NCI-H187 (cell line): ENCODE measurements around the gene ATG10.
"Not testable (repeated sequence)": the region's sequence is repeated elsewhere in the genome, so short reads cannot be mapped to it uniquely, and the experiment has no call there.

ENCODE experiments used
- DNase-seq, 2 experiments: peaks; one replicate each; lab custom pipeline; 2025; lab: John Stamatoyannopoulos, UW

The ATG10 gene

GRCh38 chr5:82057051-82057450, 85.2 kb downstream of the ATG10 start:
- no peak for DNase-seq

- DNase-seq = no peak
Measured at GRCh38 chr5:82058710-82059109, 86.9 kb downstream of the ATG10 start.

DNA sequence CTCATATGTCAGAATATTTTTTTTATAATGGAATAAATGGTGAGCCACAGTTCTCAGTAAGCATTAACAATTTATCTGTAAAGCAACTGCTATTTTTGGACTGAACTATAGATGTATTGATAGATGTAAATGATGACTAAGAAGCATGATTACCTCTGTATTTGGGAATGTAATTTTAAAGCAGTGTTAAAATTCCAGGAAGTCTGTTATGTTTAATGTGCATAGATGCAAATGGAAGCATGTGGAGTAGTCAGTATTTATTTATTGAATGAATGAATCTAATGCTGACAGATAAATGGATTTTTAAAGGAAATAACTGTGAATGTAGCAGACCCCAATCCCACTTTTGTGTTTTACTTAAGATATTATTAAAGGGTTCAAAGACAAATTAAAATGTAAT, 95.0 kb downstream of the ATG10 start:
- no peak for DNase-seq

- not testable (repeated sequence) for DNase-seq
Measured at GRCh38 chr5:82068042-82068441, 96.2 kb downstream of the ATG10 start.

GRCh38 chr5:82068723-82069122, 96.9 kb downstream of the ATG10 start:
- no peak for DNase-seq

- no peak for DNase-seq
Measured at GRCh38 chr5:82072138-82072537, 100.3 kb downstream of the ATG10 start.

DNA sequence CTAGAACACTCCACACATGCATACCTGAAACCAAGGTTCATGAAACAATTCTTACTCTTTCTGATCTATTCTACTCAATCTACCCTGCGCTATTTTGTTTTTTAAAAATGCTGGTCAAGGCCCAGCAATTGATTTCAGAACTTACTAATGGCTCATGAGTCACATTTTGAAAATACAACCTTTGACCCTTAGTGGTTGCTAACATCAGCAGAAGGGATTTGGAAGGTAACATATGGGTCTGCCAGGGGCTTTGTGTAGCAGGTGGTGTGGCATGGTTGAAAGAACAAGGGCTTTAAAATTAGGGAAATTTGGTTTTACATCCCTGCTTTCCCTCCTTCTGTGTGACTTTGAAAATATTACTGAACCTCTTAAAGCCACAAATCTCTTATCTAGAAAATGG, 101.4 kb downstream of the ATG10 start:
- no peak for DNase-seq

- no peak for DNase-seq
Measured at GRCh38 chr5:82074950-82075349, 103.1 kb downstream of the ATG10 start.

- no peak for DNase-seq
Measured at GRCh38 chr5:82077496-82077895, 105.7 kb downstream of the ATG10 start.

DNA sequence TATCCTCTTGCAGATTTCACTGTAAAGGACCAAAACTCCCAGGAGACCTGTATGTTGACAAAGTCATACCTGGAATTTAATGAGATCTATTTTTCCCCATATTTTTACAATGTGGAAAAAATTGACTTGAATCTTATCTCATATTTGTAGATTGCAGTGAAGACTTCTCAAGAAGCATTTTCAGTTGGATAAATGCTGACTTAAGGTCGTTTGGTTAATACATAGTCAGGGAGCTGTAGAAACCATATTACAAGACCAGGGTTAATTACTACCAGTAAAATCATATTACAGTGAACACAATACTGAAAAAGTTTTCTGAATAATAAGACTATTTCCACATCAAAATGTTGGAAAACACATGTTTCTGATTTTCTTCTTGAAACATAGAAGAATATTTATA, 119.8 kb downstream of the ATG10 start:
- DNase-seq = no peak

- no peak for DNase-seq
Measured at GRCh38 chr5:82095536-82095935, 123.7 kb downstream of the ATG10 start.

DNA sequence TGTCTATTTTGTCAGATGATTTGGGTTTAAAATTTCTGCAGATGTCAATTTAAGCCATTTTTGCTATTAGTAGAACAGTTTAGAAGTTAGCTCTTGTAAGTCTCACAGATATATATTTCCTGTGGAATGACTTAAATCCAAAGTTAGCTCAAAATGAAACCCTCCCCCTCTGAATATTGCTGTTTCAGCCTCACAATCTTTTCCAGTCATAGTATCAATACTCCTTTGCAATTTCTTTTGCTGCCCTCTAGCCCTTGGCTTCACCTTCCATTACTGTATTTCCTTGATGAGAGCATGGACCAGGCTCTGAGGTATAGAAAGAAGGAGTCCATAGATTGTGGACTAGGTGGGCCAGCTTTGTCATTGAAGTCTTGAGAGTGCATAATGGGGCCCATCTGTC, 124.4 kb downstream of the ATG10 start:
- no peak for DNase-seq

- no peak for DNase-seq
Measured at GRCh38 chr5:82100303-82101077, 128.7 kb downstream of the ATG10 start.

- no peak for DNase-seq
Measured at GRCh38 chr5:82104872-82105271, 133.0 kb downstream of the ATG10 start.

DNA sequence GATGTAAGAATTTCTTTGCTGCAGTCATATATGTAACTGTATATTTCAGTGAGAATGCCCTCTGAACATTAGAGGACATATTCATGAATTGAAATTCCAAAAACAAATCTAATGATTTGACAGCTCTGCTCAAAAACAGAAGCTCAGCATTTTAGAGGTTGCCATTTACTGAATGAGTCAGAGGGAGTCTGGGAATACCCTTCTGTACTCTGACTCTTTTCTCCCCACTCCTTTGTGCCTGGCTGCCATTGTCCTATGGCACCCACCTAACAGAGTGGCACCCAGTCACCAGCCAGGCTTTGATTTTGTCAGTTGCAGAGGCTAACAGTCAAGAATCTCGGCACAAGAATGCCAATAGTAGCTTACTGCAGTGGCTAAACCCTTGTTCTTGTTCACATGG, 133.6 kb downstream of the ATG10 start:
- DNase-seq = no peak

GRCh38 chr5:82106207-82106606, 134.4 kb downstream of the ATG10 start:
- DNase-seq = no peak

GRCh38 chr5:82106756-82107155, 134.9 kb downstream of the ATG10 start:
- DNase-seq = no peak

GRCh38 chr5:82107267-82107666, 135.4 kb downstream of the ATG10 start:
- no peak for DNase-seq

DNA sequence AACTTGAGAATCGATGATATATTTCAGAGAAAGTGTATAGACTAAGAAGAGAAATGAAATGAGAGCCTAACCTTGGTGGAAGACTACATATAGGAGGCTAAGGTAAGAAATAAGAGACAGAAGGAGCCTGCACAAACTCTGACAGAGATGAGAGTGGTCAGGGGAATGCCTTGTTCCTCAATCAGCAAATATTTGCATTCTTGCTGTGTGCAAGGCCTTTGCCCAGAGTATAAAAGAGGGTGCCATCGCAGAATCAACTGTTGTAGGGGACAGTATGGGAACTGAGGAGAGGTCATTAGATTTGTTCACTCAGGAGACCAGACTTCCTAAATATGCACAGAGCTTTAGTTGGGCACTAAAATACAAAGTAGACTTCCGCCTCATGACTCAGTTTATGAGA, 137.2 kb downstream of the ATG10 start:
- DNase-seq = no peak

GRCh38 chr5:82109915-82110314, 138.1 kb downstream of the ATG10 start:
- DNase-seq = not testable (repeated sequence)

GRCh38 chr5:82111191-82111590, 139.4 kb downstream of the ATG10 start:
- DNase-seq = no peak

DNA sequence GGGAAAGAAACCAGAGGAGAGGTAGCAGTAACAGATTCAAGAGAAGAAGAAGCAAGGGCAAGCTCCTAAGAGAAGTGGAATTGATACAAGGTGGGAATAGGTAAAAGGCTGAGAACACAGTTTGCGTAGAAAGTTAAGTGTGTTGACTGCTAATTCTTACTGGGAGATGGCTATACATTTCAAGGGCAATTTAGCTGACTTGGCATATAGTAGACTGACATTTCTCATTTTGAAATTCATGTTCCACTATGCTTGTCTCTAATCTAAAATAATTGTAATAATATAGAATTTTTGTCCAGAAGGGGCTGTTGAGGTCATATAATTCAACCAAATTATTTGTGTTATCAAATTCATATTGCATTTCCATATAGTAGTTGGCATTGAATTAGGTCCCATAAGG, 144.0 kb downstream of the ATG10 start:
- DNase-seq = no peak

GRCh38 chr5:82119889-82120288, 148.1 kb downstream of the ATG10 start:
- DNase-seq = no peak

DNA sequence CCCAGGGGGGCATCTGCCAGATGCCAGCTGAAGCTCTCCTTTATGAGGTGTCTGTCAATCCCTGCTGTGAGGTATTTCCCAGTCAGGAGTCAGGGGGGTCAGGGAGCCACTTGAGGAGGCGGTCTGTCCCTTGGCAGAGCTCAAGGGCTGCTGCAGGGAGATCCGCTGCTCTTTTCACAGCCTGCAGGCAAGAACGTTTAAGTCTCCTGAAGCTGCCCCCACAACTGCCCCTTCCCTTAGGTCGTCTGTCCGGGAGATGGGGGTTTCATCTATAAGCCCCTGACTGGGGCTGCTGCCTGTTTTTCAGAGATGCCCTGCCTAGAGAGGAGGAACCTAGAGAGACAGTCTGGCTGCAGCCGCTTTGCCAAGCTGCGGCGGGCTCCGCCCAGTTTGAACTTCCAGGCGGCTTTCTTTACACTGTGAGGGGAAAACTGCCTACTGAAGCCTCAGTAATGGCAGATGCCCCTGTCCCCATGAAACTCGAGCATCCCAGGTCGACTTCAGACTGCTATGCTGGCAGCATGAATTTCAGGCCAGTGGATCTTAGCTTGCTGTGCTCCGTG, 158.0 kb downstream of the ATG10 start:
- no peak for DNase-seq
